Measurements from ENCODE around the gene TEAD4. TPM values are rescaled to one million over a fixed set of nuclear protein-coding genes. Genes with fewer than 3 reads are reported as not detected.

Gene TEAD4
- total and polyA plus RNA-seq, 2 donors (not counting 1 experiment from before 2014, with no cell fraction given): not detected

GRCh38 chr12:3035815-3036702, 76.9 kb downstream of the TEAD4 start:
- H3K79me2 ChIP-seq (ENCODE audit: control insufficient read depth, insufficient read depth, low read length): no peaks in the 10 kb centered on the region
- ATAC-seq (ENCODE audit: low read depth) (no peak), DNase-seq (no peak)
- ChIA-PET CTCF (no interaction called here), POLR2A (no interaction called here)
- TF ChIP-seq CTCF (IDR thresholded peaks at IDR 0.05): no peak
- no peak for TF ChIP-seq EZH2 (IDR thresholded peaks at IDR 0.05; ENCODE audit: borderline replicate concordance, insufficient read depth, low read depth, low read length, poor library complexity, severe bottlenecking)
- no peak overlapping the region for H3K27ac Mint-ChIP-seq
- H3K27me3 Mint-ChIP-seq: peaks cover 12% of the 10 kb centered on the region
- H3K4me1 Mint-ChIP-seq: no peaks in the 10 kb centered on the region
- no peaks in the 10 kb centered on the region for H3K9me3 ChIP-seq (ENCODE audit: control extremely low read depth in 1 of 3, control insufficient read depth in 2 of 3, insufficient read depth in 1 of 3, low read length in 2 of 3)
- no peak overlapping the region for H3K4me3 Mint-ChIP-seq
- H2AFZ ChIP-seq (ENCODE audit: insufficient read depth, low read depth, low read length, poor library complexity, severe bottlenecking): no peak overlapping the region
- H3K4me1 ChIP-seq (ENCODE audit: control insufficient read depth in 2 of 2, insufficient read depth in 2 of 2, low read length in 2 of 2): no peaks in the 10 kb centered on the region
- no peak overlapping the region for H3K4me2 ChIP-seq (replicated peaks; ENCODE audit: low read depth, low read length, poor library complexity, severe bottlenecking)
- no peaks in the 10 kb centered on the region for H4K20me1 ChIP-seq (ENCODE audit: control insufficient read depth, insufficient read depth, low read length, poor library complexity, severe bottlenecking)
- no peaks in the 10 kb centered on the region for H3K9me3 Mint-ChIP-seq (ENCODE audit: insufficient read depth)
- no peak overlapping the region for H3K4me3 ChIP-seq (ENCODE audit: control extremely low read depth in 1 of 5, extremely low read depth in 1 of 5, insufficient read depth in 1 of 5, low read depth in 2 of 5, low read length in 4 of 5)
- H3K36me3 ChIP-seq (replicated peaks in 1 of 2; ENCODE audit: control extremely low read depth in 1 of 2, control insufficient read depth in 1 of 2, extremely low read depth in 1 of 2, insufficient read depth in 2 of 2, low read length in 1 of 2): no peaks in the 10 kb centered on the region
- intact Hi-C loops (cut with micrococcal nuclease): loop anchor here (10.0 kb wide), 1 partner anchor 181 kb away; the partner anchor contains the start of gene TEX52
- H3K27ac ChIP-seq (ENCODE audit: low read length in 2 of 2): no peak overlapping the region
- peaks cover 0 to 2% (median 0%) of the 10 kb centered on the region in 4 experiments for H3K27me3 ChIP-seq (replicated peaks in 1 of 4; ENCODE audit: control extremely low read depth in 1 of 4, control insufficient read depth in 3 of 4, insufficient read depth in 4 of 4, low read length in 3 of 4)
- 85% methylated on average over 8 of the region's 16 CpGs for WGBS (ENCODE audit: insufficient coverage)
- H3K9ac ChIP-seq (ENCODE audit: low read length): no peak overlapping the region

All from B cell (primary cell).